Astrocyte of the spinal cord (primary cell): ENCODE results near the gene SLC35D3.
"Not testable (repeated sequence)": the region's sequence is repeated elsewhere in the genome, so short reads cannot be mapped to it uniquely, and the experiment has no call there.

Experiments
- DNase-seq: peaks from one replicate; pipeline ENCODE4 v3.0.0; 2011; ENCODE audit warnings: low read depth, low spot score
- H3K4me3 ChIP-seq: 2 replicates; pipeline ENCODE4 v1.5.1; 2011; ENCODE audit warnings: low read depth, mild to moderate bottlenecking, low read length, moderate library complexity
- CTCF ChIP-seq: IDR thresholded peaks from 2 replicates; pipeline ENCODE4 v1.5.1; 2012; ENCODE audit warnings: low read depth, mild to moderate bottlenecking, low read length, inconsistent platforms
- in situ Hi-C: cut with HindIII; loops from 2 replicates; pipeline ENCODE4 v1.10.0; 2017; ENCODE audit warnings: low sequenced_read_pairs

Gene SLC35D3

GRCh38 chr6:136969930-136970329 lies 47.8 kb downstream of the SLC35D3 start:
- no peak overlapping the region for H3K4me3 ChIP-seq
- no peak for DNase-seq
- TF ChIP-seq CTCF: no peak
- in situ Hi-C loops: no loop called here

- in situ Hi-C loops: no loop called here
- TF ChIP-seq CTCF: no peak
- no peak for DNase-seq
- H3K4me3 ChIP-seq: no peak overlapping the region
Measured at GRCh38 chr6:136971609-136972008, 49.5 kb downstream of the SLC35D3 start.

GRCh38 chr6:136973781-136974180 lies 51.7 kb downstream of the SLC35D3 start:
- in situ Hi-C loops, H3K4me3 ChIP-seq, DNase-seq: not testable (repeated sequence)
